T-cell (primary cell): ENCODE results near the gene CLOCK. TPM values are rescaled to one million over a fixed set of nuclear protein-coding genes. Genes with fewer than 3 reads are reported as not detected.
A peak's percentile ranks its signal among the peaks of the same experiment; 100 is the strongest.

Experiments used
- ATAC-seq, 4 experiments: fragments of 200-7000 bp in 3 of 4; fragments of 150-1000 bp in 1 of 4; cut with Tn5 transposase; replicated peaks in 1 of 4; 1 replicate in 3 of 4; 2 replicates in 1 of 4; pipeline ENCODE4 v1.10.0; 2021; ENCODE audit warnings: moderate library complexity in 3 of 4, mild to moderate bottlenecking in 2 of 4, moderate number of reproducible peaks in 1 of 4
- CTCF ChIA-PET, 2 donors: fragments of 300-600 bp; sonication (Branson Sonifier 250); formaldehyde crosslinking; loops; one replicate each; lab custom pipeline; 2022; ENCODE audit warnings: antibody characterized with exemption in 2 of 2; lab: Charles Lee
- POLR2A ChIA-PET, 2 donors: fragments of 300-600 bp; sonication (Branson Sonifier 250); formaldehyde crosslinking; loops; one replicate each; lab custom pipeline; 2022; ENCODE audit warnings: antibody characterized with exemption in 2 of 2; lab: Charles Lee
- DNase-seq, 35 experiments: peaks; one replicate each; pipeline versions ENCODE4 v3.0.0 to v3.0.0-alpha.2; 2013 to 2023
- H3K27ac ChIP-seq: one replicate; pipeline ENCODE4 v1.5.1; 2013; ENCODE audit warnings: low read length
- H3K27me3 ChIP-seq, 2 experiments: replicated peaks in 1 of 2; 1 replicate in 1 of 2; 2 replicates in 1 of 2; pipeline versions ENCODE4 v1.6.1 to v1.7.0; 2013; ENCODE audit warnings: low read length in 1 of 2, mixed read lengths in 1 of 2; ENCODE audit not compliant: control insufficient read depth in 2 of 2, insufficient read depth in 2 of 2; ENCODE audit errors: extremely low read depth in 1 of 2
- H3K36me3 ChIP-seq, 2 donors: 1 replicate in 1 of 2; 2 replicates in 1 of 2; pipeline versions ENCODE4 v1.6.1 to v1.7.0; 2013; ENCODE audit warnings: low read length in 1 of 2; ENCODE audit not compliant: control insufficient read depth in 2 of 2, insufficient read depth in 1 of 2; ENCODE audit errors: extremely low read depth in 1 of 2
- H3K4me1 ChIP-seq, 2 experiments: 1 replicate in 1 of 2; 2 replicates in 1 of 2; pipeline versions ENCODE4 v1.6.1 to v1.7.0; 2013; ENCODE audit warnings: low read length in 2 of 2, mixed read lengths in 1 of 2; ENCODE audit not compliant: insufficient read depth in 2 of 2, control insufficient read depth in 1 of 2; ENCODE audit errors: extremely low read depth in 1 of 2
- H3K4me3 ChIP-seq, 2 donors: 1 replicate in 1 of 2; 2 replicates in 1 of 2; pipeline versions ENCODE4 v1.5.1 to v1.7.0; 2013; ENCODE audit warnings: mild to moderate bottlenecking in 2 of 2, low read length in 1 of 2, moderate library complexity in 1 of 2; ENCODE audit not compliant: control insufficient read depth in 1 of 2; ENCODE audit errors: extremely low read depth in 1 of 2
- H3K9me3 ChIP-seq: 2 replicates; pipeline ENCODE4 v1.7.0; 2013
- H3K27ac Mint-ChIP-seq, 2 donors: one replicate each; pipeline ENCODE4 v1.8.0; 2020 to 2021; ENCODE audit warnings: mild to moderate bottlenecking in 2 of 2, mixed read lengths in 2 of 2
- H3K27me3 Mint-ChIP-seq, 2 donors: one replicate each; pipeline ENCODE4 v1.8.0; 2021 to 2022; ENCODE audit warnings: mixed read lengths in 2 of 2
- H3K36me3 Mint-ChIP-seq: one replicate; pipeline ENCODE4 v1.8.0; 2021; ENCODE audit warnings: mixed read lengths
- H3K4me1 Mint-ChIP-seq, 3 donors: one replicate each; pipeline ENCODE4 v1.8.0; 2020 to 2022; ENCODE audit warnings: mixed read lengths in 3 of 3, mild to moderate bottlenecking in 1 of 3
- H3K4me3 Mint-ChIP-seq, 3 donors: one replicate each; pipeline ENCODE4 v1.8.0; 2020 to 2022; ENCODE audit warnings: mild to moderate bottlenecking in 3 of 3, mixed read lengths in 3 of 3, moderate library complexity in 3 of 3
- H3K9me3 Mint-ChIP-seq, 3 donors: one replicate each; pipeline ENCODE4 v1.8.0; 2020 to 2022; ENCODE audit warnings: mixed read lengths in 3 of 3
- WGBS: methylation state at CpG from one replicate; pipeline ENCODE4 v1.1.5; 2013; ENCODE audit warnings: missing lambda C conversion rate; ENCODE audit not compliant: insufficient coverage; 5-methylcytosine and 5-hydroxymethylcytosine counted together
- total RNA-seq, 35 experiments: library from RNA in 6 of 35; stranded (reverse) in 6 of 35; fragments of 120-200 nt in 1 of 35; gene quantifications; one replicate each; pipeline versions ENCODE4 v1.2.1 to v1.2.4 and lab custom pipeline; 2013 to 2026

CLOCK gene
- total RNA-seq, 5 donors from 2014 or later (not counting 1 experiment from before 2014, with no cell fraction given) = 9.5 to 16.0 (median 11.6) TPM

DNA sequence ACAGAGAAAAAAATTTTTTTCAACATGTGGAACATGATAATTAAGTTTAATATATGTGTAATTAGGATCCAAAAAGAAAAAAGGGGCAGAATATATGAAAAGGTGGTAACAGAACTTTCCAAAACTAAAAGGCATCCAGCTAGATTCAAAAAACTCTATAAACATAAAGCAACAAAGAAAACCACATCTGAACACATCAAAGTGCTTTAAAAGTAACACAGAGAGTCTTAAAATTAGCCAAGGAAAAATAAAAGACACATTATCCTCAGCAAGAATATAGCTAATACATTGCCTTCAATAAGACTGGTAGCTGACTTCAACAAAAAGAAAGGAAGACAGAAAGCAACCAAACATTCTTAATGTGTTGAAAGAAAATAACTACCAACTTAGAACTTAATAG lies 8.2 kb downstream of the CLOCK start:
- H3K4me1 Mint-ChIP-seq = peaks cover 17 to 64% (median 44%) of the 10 kb centered on the region in 3 donors

DNA sequence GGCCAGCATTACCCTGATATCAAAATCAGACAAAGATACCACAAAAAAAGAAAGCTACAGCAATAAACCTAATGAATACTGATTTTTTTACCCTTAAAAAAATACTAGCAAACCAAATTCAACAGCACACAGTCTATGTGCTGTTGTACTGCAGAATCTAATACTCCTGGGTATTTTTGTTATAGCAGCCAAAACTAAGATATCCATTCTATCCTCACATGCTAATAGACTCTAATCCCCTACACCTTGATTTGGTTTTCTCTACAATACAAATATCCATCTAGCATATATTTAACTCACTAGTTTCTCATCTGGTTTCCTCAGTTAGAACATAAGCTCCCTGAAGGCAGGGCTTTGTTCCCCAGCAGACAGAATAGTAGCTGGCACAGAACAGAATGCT lies 12.4 kb downstream of the CLOCK start:
- Histone ChIP-seq H3K27me3 (no peaks in the 10 kb centered on the region), H3K36me3 (no peaks in the 10 kb centered on the region), H3K9me3 (no peaks in the 10 kb centered on the region), H3K4me1 (peaks cover 11 to 13% of the 10 kb centered on the region in 2 experiments), H3K4me3 (no peak overlapping the region), H3K27ac (no peak overlapping the region)
- no peak overlapping the region for H3K4me3 Mint-ChIP-seq
- H3K9me3 Mint-ChIP-seq = peaks cover 0 to 22% (median 12%) of the 10 kb centered on the region in 3 donors
- no peaks in the 10 kb centered on the region for H3K27me3 Mint-ChIP-seq
- peaks cover 25 to 49% (median 25%) of the 10 kb centered on the region in 3 donors for H3K4me1 Mint-ChIP-seq
- no peak overlapping the region for H3K27ac Mint-ChIP-seq
- DNase-seq = no peak
- peaks cover 34% of the 10 kb centered on the region for H3K36me3 Mint-ChIP-seq
- POLR2A ChIA-PET = no interaction called here
- CTCF ChIA-PET = interaction anchor here in 1 of 2 donors (0.7 kb wide), 1 partner anchor 189 kb away, joined by 3 read pairs; no protein-coding TSS in a partner anchor
- no peak for ATAC-seq

More for the DNA sequence above, 8.2 kb downstream of the CLOCK start:
- Mint-ChIP-seq H3K36me3 (peaks cover 7% of the 10 kb centered on the region), H3K27ac (peak overlapping the region; percentile 64 to 75), H3K9me3 (peaks cover 0 to 8% (median 2%) of the 10 kb centered on the region in 3 donors), H3K4me3 (peak overlapping the region in 1 of 3 donors; percentile 36), H3K27me3 (no peaks in the 10 kb centered on the region)
- Histone ChIP-seq H3K36me3 (no peaks in the 10 kb centered on the region), H3K9me3 (no peaks in the 10 kb centered on the region), H3K27me3 (no peaks in the 10 kb centered on the region), H3K4me1 (peaks cover 14% of the 10 kb centered on the region in 2 experiments), H3K27ac (no peak overlapping the region), H3K4me3 (no peak overlapping the region)
- DNase-seq (peak in 1 of 35 experiments; percentile 16), ATAC-seq (peak in 1 of 4 experiments; percentile 31)
- ChIA-PET POLR2A (no interaction called here), CTCF (interaction anchor here in 1 of 2 donors (0.7 to 1.0 kb wide), 3 partner anchors 11 to 411 kb away, joined by 3 to 4 read pairs (median 3); partner anchors contain the start of gene CEP135)

DNA sequence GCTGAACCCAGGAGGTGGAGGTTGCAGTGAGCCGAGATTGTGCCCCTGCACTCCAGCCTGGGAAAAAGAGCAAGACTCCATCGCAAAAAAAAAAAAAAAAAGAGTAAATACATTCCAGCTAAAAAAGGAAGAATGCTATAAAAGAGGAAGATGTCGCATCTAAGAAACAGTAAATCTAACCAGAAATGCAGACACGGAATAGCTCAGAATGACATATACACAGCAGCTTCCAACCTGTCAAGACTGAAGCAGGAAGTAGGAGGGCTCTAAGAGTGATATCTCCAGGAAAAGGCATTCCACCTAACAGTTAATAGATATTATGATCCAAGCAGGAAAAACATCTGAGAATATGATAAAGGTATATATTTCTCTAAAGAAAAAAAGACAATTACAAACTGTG lies 16.0 kb downstream of the CLOCK start:
- Histone ChIP-seq H3K27me3 (no peaks in the 10 kb centered on the region), H3K27ac (no peak overlapping the region), H3K4me3 (no peak overlapping the region), H3K36me3 (no peaks in the 10 kb centered on the region), H3K9me3 (no peaks in the 10 kb centered on the region), H3K4me1 (no peaks in the 10 kb centered on the region)
- DNase-seq (no peak), ATAC-seq (no peak)
- Mint-ChIP-seq H3K4me3 (no peak overlapping the region), H3K4me1 (peaks cover 8 to 22% (median 14%) of the 10 kb centered on the region in 3 donors), H3K27ac (no peak overlapping the region), H3K36me3 (peaks cover 34% of the 10 kb centered on the region), H3K9me3 (peaks cover 0 to 22% (median 12%) of the 10 kb centered on the region in 3 donors), H3K27me3 (no peaks in the 10 kb centered on the region)
- POLR2A ChIA-PET = interaction anchor here in 1 of 2 donors (0.6 kb wide), 2 partner anchors 23 to 35 kb away, joined by 3 to 4 read pairs; no protein-coding TSS in a partner anchor
- no CpG with 5 or more reads among the region's 4 CpGs for WGBS
- CTCF ChIA-PET = interaction anchor here in 1 of 2 donors (0.7 kb wide), 1 partner anchor 1385 kb away, joined by 4 read pairs; no protein-coding TSS in a partner anchor

DNA sequence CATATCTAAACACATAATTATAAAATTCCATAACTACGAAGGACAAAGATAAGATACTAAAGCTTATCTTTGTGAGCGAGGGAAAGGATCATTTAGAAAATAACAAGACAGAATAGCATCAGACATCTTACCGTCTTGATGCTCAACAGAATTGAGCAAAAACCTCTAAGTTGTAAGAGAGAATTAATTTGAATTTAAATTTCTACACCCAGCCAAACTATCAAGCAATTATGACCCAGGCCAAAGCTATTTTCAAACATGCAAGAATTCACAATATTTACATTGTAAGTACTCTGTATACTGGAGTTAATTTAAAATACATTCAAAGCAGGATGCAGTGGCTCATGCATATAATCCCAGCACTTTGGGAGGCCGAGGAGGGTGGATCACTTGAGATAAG lies 16.5 kb downstream of the CLOCK start:
- Mint-ChIP-seq H3K27ac (no peak overlapping the region), H3K4me1 (peaks cover 8 to 22% (median 14%) of the 10 kb centered on the region in 3 donors), H3K36me3 (peaks cover 34% of the 10 kb centered on the region), H3K4me3 (no peak overlapping the region), H3K27me3 (no peaks in the 10 kb centered on the region), H3K9me3 (peaks cover 0 to 22% (median 12%) of the 10 kb centered on the region in 3 donors)
- no peak for ATAC-seq
- ChIA-PET POLR2A (interaction anchor here in 1 of 2 donors (0.6 kb wide), 1 partner anchor 34 kb away, joined by 3 read pairs; no protein-coding TSS in a partner anchor), CTCF (interaction anchor here in 1 of 2 donors (0.6 kb wide), 1 partner anchor 26 kb away, joined by 3 read pairs; no protein-coding TSS in a partner anchor)
- no peak for DNase-seq
- Histone ChIP-seq H3K9me3 (no peaks in the 10 kb centered on the region), H3K36me3 (no peaks in the 10 kb centered on the region), H3K27ac (no peak overlapping the region), H3K4me1 (no peaks in the 10 kb centered on the region), H3K4me3 (no peak overlapping the region), H3K27me3 (no peaks in the 10 kb centered on the region)
- no CpG with 5 or more reads among the region's 4 CpGs for WGBS

DNA sequence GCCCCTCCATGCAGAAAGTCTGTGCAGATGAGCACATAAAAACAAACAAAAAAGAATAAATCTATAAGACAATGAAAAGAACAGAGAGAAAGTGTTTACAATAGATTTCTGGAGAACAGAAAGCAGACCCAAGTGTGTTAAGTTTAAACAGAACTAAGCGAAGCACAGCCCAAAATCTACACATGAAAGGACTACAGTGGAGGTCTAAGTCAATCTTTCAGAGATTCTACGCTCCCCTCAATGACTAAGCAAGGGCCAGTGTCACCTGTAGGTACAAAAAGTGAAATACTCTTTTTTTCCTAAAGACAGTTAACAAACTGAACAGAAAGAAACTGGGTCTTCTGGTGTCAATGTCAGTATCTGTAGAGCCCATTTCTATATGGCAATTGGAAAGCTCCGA lies 18.2 kb downstream of the CLOCK start:
- ChIA-PET POLR2A (no interaction called here), CTCF (interaction anchor here in 1 of 2 donors (0.6 kb wide), 1 partner anchor 96 kb away, joined by 3 read pairs; no protein-coding TSS in a partner anchor)
- Histone ChIP-seq H3K4me1 (no peaks in the 10 kb centered on the region), H3K4me3 (no peak overlapping the region), H3K27ac (no peak overlapping the region), H3K36me3 (no peaks in the 10 kb centered on the region), H3K9me3 (no peaks in the 10 kb centered on the region), H3K27me3 (no peaks in the 10 kb centered on the region)
- Mint-ChIP-seq H3K27me3 (no peaks in the 10 kb centered on the region), H3K4me1 (peaks cover 8 to 20% (median 12%) of the 10 kb centered on the region in 3 donors), H3K27ac (no peak overlapping the region), H3K36me3 (peaks cover 32% of the 10 kb centered on the region), H3K4me3 (no peak overlapping the region), H3K9me3 (peaks cover 0 to 14% (median 9%) of the 10 kb centered on the region in 3 donors)
- DNase-seq (no peak), ATAC-seq (no peak)
- WGBS = 93% methylated on average over 3 of the region's 3 CpGs

DNA sequence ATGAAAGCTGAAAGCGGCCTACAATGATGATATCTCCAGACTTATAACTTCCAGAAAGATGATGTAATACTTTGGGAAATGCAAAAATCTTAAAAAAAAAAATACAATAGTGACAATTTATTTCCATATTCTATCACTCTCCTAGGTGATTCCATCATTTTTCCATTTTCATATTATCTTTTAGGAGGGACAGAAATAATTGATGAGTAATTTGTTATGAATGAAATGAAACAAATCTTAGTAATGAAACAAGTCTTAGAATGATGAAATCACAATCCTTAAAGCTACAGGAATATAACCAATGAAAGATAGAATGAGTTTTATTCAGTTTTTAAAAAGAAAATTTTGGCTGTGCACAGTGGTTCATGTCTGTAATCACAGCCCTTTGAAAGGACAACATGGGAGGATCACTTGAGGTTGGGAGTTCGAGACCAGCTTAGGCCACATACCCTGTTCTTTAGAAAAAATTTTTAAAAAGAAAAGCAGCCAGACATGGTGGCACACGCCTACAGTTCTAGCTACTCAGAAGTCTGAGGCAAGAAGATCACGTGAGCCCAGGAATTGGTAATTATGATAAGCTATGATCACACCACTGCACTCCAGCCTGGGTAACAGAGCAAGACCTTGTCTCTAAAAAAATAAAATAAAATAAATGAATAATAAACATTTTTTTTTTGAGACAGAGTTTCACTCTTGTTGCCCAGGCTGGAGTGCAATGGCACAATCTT lies 21.7 kb downstream of the CLOCK start:
- H3K4me1 Mint-ChIP-seq = peaks cover 5 to 16% (median 10%) of the 10 kb centered on the region in 3 donors

More for the DNA sequence above, 21.7 kb downstream of the CLOCK start:
- no peak for DNase-seq
- no peaks in the 10 kb centered on the region for H3K4me1 ChIP-seq
- no peaks in the 10 kb centered on the region for H3K27me3 Mint-ChIP-seq
- ChIA-PET POLR2A (no interaction called here), CTCF (interaction anchor here in 1 of 2 donors (0.6 kb wide), 1 partner anchor 1013 kb away, joined by 3 read pairs; no protein-coding TSS in a partner anchor)
- 94% methylated on average over 2 of the region's 4 CpGs for WGBS
- no peak overlapping the region for H3K4me3 Mint-ChIP-seq
- no peaks in the 10 kb centered on the region for H3K36me3 ChIP-seq
- peaks cover 0 to 5% (median 4%) of the 10 kb centered on the region in 3 donors for H3K9me3 Mint-ChIP-seq
- H3K4me3 ChIP-seq = no peak overlapping the region
- H3K27ac ChIP-seq = no peak overlapping the region
- no peaks in the 10 kb centered on the region for H3K27me3 ChIP-seq
- no peaks in the 10 kb centered on the region for H3K9me3 ChIP-seq
- no peak overlapping the region for H3K27ac Mint-ChIP-seq
- peaks cover 16% of the 10 kb centered on the region for H3K36me3 Mint-ChIP-seq
- ATAC-seq = no peak
